Measurements from ENCODE around the gene PRSS33. TPM values are rescaled to one million over a fixed set of nuclear protein-coding genes. Genes with fewer than 3 reads are reported as not detected.

Gene PRSS33
- total and polyA plus RNA-seq, 9 of the 15 experiments (the other 6 are each of a cell fraction or from before 2014, with no cell fraction given): not detected

DNA sequence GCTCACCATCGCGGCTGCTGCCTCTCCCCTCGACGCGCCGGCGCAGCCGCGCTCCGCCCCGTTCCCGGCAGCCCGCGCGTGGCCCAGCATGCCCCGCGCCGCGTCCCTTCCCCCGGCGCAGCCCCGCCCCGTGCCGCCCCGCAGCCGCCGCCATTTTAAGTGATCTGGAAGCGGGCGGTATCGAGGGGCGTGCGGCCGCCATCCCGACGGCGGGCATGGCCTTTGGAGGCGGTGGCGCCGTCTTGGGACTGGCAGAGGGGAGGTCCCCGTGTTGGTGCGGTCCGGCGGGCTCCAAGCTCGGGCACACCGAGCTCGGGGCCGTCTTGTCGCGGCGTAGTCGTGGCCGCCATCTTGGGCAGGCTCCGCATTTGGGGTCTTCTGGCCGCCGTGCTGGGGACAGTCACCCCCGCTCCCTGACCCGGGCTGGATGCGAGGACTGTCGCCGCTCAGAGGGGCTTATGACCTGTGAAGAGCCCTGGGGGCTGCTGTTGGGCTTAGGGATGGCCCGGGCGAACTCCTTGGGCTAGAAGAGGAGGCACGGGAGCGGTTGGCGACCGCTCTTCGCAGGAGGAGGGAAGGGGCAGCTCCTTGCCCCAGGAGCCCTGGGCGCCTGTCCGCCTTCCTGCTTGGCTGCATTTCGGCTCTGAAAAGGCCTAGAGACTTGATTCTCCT, 10.0 kb downstream of the PRSS33 start, which contains the start of gene ELOB (continued):
- no peak for TF ChIP-seq ZNF696 (CRISPR knock-in tag; conservative IDR thresholded peaks at IDR 0.05)
- TF ChIP-seq ZNF23 (CRISPR knock-in tag; IDR thresholded peaks at IDR 0.05): no peak
- TF ChIP-seq, protein P1, sequence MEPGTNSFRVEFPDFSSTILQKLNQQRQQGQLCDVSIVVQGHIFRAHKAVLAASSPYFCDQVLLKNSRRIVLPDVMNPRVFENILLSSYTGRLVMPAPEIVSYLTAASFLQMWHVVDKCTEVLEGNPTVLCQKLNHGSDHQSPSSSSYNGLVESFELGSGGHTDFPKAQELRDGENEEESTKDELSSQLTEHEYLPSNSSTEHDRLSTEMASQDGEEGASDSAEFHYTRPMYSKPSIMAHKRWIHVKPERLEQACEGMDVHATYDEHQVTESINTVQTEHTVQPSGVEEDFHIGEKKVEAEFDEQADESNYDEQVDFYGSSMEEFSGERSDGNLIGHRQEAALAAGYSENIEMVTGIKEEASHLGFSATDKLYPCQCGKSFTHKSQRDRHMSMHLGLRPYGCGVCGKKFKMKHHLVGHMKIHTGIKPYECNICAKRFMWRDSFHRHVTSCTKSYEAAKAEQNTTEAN (CRISPR knock-in tag; IDR thresholded peaks at IDR 0.05): peak; percentile 83; the same call in 1 of the 2 replicates
- no peak for TF ChIP-seq FOXK2 (conservative IDR thresholded peaks at IDR 0.05 in 1 of 2, IDR thresholded peaks at IDR 0.05 in 1 of 2; ENCODE audit: low read depth in 2 of 2)
- no peak for TF ChIP-seq BHLHE40 (IDR thresholded peaks at IDR 0.05; ENCODE audit: low read length)
- TF ChIP-seq IRF2 (CRISPR knock-in tag; IDR thresholded peaks at IDR 0.05): no peak
- no peak for TF ChIP-seq ZNF124 (CRISPR knock-in tag; IDR thresholded peaks at IDR 0.05)
- TF ChIP-seq GABPB1 (CRISPR knock-in tag; IDR thresholded peaks at IDR 0.05): peak; percentile 75
- no peak for TF ChIP-seq FOXM1 (IDR thresholded peaks at IDR 0.05; ENCODE audit: low read depth)
- TF ChIP-seq FOXM1 (CRISPR knock-in tag; IDR thresholded peaks at IDR 0.05; ENCODE audit: low read depth): peak; percentile 58; the same call in 1 of the 2 replicates
- TF ChIP-seq ZNF408 (CRISPR knock-in tag; IDR thresholded peaks at IDR 0.05; ENCODE audit: low read depth): no peak
- no peak for TF ChIP-seq SRSF1 (IDR thresholded peaks at IDR 0.05; ENCODE audit: low read depth, low read length)
- TF ChIP-seq, protein P2, sequence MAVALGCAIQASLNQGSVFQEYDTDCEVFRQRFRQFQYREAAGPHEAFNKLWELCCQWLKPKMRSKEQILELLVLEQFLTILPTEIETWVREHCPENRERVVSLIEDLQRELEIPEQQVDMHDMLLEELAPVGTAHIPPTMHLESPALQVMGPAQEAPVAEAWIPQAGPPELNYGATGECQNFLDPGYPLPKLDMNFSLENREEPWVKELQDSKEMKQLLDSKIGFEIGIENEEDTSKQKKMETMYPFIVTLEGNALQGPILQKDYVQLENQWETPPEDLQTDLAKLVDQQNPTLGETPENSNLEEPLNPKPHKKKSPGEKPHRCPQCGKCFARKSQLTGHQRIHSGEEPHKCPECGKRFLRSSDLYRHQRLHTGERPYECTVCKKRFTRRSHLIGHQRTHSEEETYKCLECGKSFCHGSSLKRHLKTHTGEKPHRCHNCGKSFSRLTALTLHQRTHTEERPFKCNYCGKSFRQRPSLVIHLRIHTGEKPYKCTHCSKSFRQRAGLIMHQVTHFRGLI (CRISPR knock-in tag; IDR thresholded peaks at IDR 0.05): no peak
- TF ChIP-seq, protein P3, sequence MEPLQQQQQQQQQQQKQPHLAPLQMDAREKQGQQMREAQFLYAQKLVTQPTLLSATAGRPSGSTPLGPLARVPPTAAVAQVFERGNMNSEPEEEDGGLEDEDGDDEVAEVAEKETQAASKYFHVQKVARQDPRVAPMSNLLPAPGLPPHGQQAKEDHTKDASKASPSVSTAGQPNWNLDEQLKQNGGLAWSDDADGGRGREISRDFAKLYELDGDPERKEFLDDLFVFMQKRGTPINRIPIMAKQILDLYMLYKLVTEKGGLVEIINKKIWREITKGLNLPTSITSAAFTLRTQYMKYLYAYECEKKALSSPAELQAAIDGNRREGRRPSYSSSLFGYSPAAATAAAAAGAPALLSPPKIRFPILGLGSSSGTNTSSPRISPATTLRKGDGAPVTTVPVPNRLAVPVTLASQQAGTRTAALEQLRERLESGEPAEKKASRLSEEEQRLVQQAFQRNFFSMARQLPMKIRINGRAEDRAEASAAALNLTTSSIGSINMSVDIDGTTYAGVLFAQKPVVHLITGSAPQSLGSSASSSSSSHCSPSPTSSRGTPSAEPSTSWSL (CRISPR knock-in tag; IDR thresholded peaks at IDR 0.05; ENCODE audit: borderline replicate concordance): no peak
- no peak for TF ChIP-seq HEY1 (CRISPR knock-in tag; IDR thresholded peaks at IDR 0.05; ENCODE audit: borderline replicate concordance)
- TF ChIP-seq ELF1 (tag; IDR thresholded peaks at IDR 0.05): no peak
- no peak for TF ChIP-seq POU5F1 (IDR thresholded peaks at IDR 0.05; ENCODE audit: borderline replicate concordance, low read depth, low read length, partially characterized antibody)
- peak; percentile 88 for TF ChIP-seq POLR2G (IDR thresholded peaks at IDR 0.05; ENCODE audit: low read depth, low read length)
- no peak for TF ChIP-seq BMI1 (IDR thresholded peaks at IDR 0.05; ENCODE audit: low read length)
- TF ChIP-seq SIN3A (IDR thresholded peaks at IDR 0.05; ENCODE audit: borderline replicate concordance in 2 of 2, control insufficient read depth in 1 of 2, low read depth in 2 of 2, low read length in 2 of 2): 0 out of 4 replicates have a peak, but pooled peaks of 1 of the 2 experiments have one; percentile 16
- TF ChIP-seq, protein P4, sequence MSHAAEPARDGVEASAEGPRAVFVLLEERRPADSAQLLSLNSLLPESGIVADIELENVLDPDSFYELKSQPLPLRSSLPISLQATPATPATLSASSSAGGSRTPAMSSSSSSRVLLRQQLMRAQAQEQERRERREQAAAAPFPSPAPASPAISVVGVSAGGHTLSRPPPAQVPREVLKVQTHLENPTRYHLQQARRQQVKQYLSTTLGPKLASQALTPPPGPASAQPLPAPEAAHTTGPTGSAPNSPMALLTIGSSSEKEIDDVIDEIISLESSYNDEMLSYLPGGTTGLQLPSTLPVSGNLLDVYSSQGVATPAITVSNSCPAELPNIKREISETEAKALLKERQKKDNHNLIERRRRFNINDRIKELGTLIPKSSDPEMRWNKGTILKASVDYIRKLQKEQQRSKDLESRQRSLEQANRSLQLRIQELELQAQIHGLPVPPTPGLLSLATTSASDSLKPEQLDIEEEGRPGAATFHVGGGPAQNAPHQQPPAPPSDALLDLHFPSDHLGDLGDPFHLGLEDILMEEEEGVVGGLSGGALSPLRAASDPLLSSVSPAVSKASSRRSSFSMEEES (CRISPR knock-in tag; IDR thresholded peaks at IDR 0.05): no peak
- peak; percentile 59; the same call in 1 of the 2 replicates for TF ChIP-seq ESRRA (IDR thresholded peaks at IDR 0.05; ENCODE audit: borderline replicate concordance, low read depth)
- TF ChIP-seq RBM22 (IDR thresholded peaks at IDR 0.05; ENCODE audit: low read depth, low read length, poor library complexity, severe bottlenecking): peak; percentile 89

Data from K562 (cell line).